Fibroblast of gingiva (primary cell): ENCODE data around the gene ABAT.

Experiments
- DNase-seq: peaks from one replicate; pipeline ENCODE4 v3.0.0-alpha.2; 2011; ENCODE audit warnings: low read depth

The ABAT gene

GRCh38 chr16:8674413-8675022 lies at the start of gene ABAT:
TSS of gene ABAT (plus strand) at chr16:8674617. CDS start at chr16:8735740, 61,123 bp downstream.
- DNase-seq = peak; percentile 75

- DNase-seq = no peak
Observed at GRCh38 chr16:8625491-8626087, 48.8 kb upstream of the ABAT start.

- DNase-seq = no peak
Observed at GRCh38 chr16:8626946-8627345, 47.5 kb upstream of the ABAT start.

- no peak for DNase-seq
Observed at GRCh38 chr16:8627456-8627855, 47.0 kb upstream of the ABAT start.

GRCh38 chr16:8628981-8629725 lies 45.3 kb upstream of the ABAT start:
- DNase-seq = no peak

- DNase-seq = no peak
Observed at GRCh38 chr16:8630255-8630953, 44.0 kb upstream of the ABAT start.

- no peak for DNase-seq
Observed at GRCh38 chr16:8631373-8631772, 43.0 kb upstream of the ABAT start.

- DNase-seq = no peak
Observed at GRCh38 chr16:8631818-8632465, 42.5 kb upstream of the ABAT start.

- no peak for DNase-seq
Observed at GRCh38 chr16:8632675-8633182, 41.7 kb upstream of the ABAT start.

GRCh38 chr16:8634991-8635736 lies 39.3 kb upstream of the ABAT start:
- DNase-seq = no peak

- no peak for DNase-seq
Observed at GRCh38 chr16:8639694-8640093, 34.7 kb upstream of the ABAT start.

GRCh38 chr16:8641671-8642070 lies 32.7 kb upstream of the ABAT start:
- no peak for DNase-seq

GRCh38 chr16:8642146-8642545 lies 32.3 kb upstream of the ABAT start:
- no peak for DNase-seq

GRCh38 chr16:8644211-8645140 lies 29.9 kb upstream of the ABAT start:
- DNase-seq = no peak

- no peak for DNase-seq
Observed at GRCh38 chr16:8645141-8645521, 29.3 kb upstream of the ABAT start.

- no peak for DNase-seq
Observed at GRCh38 chr16:8645831-8646230, 28.6 kb upstream of the ABAT start.

- no peak for DNase-seq
Observed at GRCh38 chr16:8646326-8647053, 27.9 kb upstream of the ABAT start.

- no peak for DNase-seq
Observed at GRCh38 chr16:8647721-8648318, 26.6 kb upstream of the ABAT start.

GRCh38 chr16:8648877-8649276 lies 25.5 kb upstream of the ABAT start:
- DNase-seq = no peak
